HG03354 (cell line): Measurements from ENCODE around the gene RPTOR.
A peak's percentile ranks its signal among the peaks of the same experiment; 100 is the strongest.

ENCODE experiments used
- ATAC-seq: cut with Tn5 transposase; IDR thresholded peaks from one replicate; pipeline ENCODE4 v1.9.1; 2021; ENCODE audit warnings: mild to moderate bottlenecking; ENCODE audit not compliant: unreplicated experiment, poor library complexity, severe bottlenecking

The RPTOR gene

DNA sequence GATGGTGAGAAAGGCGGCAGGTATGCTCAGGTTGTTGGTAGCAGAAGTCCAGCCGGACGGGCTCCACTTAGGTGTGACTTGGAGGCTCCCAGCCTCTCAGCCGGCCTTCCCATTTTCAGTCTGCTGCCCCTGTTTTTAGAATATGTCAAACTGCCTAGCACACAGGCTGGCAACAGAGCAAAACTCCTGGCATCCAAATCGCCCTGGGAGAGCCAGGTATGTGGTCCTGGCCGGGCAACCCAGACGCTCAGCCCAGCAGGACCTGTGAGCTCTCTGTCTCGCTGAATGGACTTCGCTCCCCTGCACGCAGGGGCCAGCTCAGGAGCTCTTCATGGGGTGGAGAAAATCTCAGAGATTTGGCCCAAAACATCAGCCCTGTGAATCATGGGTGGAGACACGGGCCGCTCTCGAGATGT, 299.1 kb downstream of the RPTOR start:
- ATAC-seq, result no peak

DNA sequence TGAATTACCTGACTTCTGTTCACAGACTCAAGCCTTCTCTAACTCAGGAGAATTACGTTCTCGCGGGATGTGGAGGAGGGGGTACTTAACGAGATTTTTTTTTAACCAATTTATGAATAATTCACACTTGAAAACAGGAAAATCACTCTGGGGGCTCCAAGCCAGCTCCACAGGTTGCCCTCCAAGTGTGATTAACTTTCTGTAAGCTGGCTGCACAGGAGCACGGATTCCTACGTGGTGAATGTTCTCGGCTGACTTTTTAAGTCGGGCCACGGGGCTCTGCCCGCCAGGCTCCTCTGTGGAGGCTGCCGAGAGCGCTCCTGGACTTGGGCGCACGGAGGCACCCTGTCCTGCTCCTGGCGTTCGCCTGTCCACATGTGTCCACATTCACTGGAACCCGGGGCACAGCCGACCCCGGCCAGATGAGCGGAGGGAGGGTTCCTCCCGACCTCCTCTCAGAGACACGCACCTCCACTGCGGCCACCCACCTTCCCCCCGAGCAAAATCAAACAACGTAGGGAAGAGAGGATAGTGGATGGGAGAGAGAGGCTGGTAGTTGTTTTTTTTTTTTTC, 299.9 kb downstream of the RPTOR start:
- ATAC-seq, result no peak

DNA sequence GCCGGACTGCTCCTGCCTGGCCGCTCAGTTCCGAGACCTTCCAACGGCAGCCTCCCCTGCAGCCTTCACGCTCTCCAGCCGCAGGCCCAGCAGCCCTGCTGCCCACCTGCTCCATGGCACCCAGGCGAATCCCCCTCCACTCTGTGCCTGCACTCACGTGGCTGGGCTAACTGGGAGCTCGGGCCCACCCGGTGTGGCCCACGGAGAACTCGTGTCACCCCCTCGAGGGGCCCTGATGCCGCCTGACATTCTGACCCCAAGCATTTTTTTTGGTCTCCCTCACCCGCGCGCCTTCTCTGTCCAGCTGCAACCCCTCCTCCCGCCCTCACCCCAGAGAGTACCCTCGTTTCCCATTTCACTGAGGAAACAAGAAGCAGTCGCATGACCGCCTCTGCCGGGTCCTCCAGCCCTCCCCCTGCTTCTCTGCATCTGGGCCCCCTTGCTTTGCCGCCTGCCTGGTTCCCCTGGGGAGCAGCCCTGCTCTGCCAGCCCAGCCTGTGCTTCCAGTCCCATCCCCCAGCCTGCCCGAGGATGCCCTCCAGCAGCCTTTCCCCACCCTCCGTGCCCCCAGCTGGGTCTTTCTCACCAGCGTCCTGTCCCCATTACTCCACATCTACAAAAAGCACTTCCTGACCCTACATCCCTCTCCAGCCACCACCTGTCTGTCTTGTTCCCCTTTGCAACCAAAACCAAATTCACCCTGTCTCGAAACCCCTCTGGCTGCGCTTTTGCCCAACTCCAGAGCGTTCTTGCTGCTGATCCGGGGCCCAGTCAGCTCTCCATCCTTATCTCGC, 300.6 kb downstream of the RPTOR start:
- ATAC-seq, result no peak

DNA sequence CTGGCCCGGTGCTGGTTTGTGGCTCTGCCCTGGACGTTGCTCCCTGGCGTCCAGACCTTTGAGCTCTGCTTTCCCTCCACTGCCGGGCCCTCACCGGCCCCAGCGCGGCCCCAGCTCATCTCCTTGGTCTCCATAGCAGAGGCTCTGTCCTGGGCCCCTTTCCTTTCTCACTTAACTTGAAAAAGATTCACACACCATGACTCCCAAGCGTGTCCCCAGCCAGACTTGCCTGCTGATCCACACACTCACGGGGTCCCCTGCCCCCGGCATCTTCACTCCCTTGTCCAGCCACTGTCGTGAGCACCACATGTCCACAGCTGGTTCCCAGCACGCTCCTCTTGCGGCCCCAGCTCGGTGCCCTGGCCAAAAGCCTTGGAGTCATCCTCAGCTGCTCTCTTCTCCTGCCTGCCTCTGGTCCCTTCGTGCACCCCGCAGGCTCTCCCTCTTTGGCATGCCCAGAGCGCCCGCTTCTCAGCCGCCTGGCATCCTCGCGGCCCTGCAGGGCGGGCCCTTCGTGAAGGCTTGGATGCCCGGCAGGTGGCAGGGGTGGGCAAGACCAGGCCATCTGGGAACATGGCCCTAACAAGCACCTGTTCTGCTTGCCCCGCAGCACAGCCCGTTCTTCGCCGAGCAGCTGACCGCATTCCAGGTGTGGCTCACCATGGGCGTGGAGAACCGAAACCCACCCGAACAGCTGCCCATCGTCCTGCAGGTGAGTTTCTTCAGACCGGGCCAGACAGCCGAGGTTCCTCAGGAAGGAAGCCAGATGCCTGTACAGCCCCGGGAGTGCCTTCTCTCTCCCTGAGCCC, 301.4 kb downstream of the RPTOR start:
- no peak for ATAC-seq

DNA sequence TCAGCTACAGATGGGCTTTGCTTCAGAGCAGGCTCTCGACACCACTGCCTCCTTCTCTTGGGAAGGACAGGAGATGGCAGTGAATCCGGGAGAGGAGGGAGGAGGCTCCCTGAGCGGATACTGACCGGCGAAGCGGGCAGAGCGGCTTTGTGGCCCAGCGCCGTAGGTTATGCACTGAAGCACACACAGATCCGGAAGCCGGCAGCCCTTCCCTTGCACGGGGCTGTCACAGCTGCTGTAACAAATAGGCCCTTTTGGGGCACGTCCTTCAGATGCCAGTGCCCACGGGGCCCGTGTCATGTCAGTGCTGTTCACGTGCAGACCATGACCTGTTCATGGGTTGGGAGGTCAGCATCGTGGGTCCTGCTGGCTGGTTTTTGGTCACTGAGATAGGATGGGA, 302.3 kb downstream of the RPTOR start:
- ATAC-seq, result no peak

DNA sequence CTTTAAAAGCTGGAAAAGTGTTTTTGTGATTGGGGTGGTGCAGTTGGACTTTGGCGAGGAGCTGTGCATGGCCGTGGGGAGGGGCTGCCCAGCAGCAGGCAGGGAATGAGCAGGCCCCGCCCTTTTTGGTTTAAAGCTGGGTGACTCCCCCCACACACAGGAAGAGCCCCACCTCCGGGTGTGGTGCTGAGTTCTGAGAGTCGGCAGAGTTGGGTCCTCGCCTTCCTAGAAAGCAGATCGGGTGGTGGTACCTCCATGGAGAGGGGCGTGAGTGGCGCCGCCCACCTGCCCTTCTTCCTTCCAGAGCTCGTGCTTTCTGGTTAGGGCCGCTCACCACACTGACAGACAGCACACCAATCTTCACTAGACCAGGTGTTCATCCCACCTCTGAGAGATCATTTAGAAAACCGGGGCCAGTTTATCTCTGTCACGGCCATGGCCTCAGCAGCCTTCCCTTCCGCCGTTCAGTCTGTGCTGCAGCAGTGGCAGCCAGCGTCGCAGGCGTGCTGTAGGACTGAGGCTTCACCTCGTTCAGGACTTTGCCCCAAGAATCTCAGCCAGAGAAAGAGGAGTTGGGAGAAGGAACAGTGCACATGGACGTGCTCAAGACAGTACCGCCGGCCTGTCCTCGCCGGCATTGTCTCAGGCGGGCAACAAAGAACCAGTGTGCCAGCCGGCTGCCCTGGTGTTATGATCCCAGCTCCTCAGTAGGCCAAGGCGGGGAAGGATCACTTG, 303.0 kb downstream of the RPTOR start:
- ATAC-seq, result no peak

DNA sequence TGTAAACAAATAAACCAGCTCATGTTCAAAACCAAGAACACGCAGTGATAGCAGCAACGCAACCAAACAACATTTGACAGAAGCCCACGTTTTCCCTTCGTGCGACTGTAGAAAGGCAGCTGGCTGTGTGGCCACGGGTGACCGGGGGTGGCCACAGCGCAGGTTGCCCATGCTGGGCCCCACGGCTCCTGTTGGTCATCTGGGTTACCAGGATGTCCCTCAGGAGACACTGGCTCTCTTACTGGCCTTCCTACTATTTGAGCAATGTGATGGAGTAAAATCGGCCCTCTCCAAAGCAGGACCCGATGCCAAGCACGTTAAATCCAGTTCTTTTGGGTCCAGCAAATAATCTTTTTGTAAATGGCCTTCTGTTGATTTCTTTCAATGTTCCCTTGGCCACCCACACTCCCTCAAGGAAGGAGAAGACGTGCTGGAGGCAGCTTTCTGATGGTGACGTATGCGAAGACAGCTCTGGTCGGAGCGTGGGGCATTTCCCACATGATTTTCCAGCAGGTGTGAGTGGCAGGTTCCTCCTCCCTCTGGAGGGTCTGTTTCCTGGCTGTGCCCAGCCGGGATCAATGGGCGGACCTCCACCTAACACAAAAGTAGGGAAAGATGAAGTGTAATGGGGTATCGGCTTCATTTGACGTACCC, 303.9 kb downstream of the RPTOR start:
- ATAC-seq, result no peak

DNA sequence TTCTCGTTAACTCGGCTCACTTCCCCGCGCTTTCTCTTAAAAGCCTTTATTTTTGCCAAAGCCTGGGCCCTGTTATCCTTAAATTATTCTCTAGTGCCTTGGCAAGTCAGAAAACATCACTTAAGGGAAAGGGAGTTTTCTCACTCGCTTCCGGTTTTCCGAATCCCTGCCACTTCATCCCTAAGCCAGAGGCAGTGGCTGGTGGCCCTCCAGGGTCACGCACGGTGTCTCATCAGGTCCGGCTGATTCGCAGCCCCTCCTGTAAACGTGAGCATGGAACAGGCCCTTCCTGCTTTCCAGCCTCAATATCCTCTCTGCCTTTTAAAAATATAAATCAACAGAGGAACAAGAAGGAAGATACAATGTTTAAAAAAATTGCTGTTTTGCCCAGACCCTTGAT, 304.5 kb downstream of the RPTOR start:
- ATAC-seq, result no peak

DNA sequence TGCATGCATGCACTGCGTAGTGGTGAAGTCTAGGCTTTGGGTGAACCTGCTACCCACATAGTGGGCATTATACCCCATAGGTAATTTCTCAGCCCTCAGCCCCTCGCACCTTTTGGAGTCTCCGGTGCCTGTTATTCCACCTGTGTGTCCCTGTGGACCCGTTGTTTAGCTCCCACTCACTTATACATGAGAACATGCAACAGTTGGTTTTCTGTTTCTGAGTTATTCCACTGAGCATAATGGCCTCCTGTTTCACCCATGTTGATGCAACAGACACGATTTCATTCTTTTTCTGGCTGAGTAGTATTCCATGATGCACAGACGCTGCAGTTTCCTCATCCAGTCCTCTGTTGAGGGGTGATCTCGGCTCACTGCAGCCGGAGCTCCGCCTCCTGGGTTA, 305.5 kb downstream of the RPTOR start:
- no peak for ATAC-seq

DNA sequence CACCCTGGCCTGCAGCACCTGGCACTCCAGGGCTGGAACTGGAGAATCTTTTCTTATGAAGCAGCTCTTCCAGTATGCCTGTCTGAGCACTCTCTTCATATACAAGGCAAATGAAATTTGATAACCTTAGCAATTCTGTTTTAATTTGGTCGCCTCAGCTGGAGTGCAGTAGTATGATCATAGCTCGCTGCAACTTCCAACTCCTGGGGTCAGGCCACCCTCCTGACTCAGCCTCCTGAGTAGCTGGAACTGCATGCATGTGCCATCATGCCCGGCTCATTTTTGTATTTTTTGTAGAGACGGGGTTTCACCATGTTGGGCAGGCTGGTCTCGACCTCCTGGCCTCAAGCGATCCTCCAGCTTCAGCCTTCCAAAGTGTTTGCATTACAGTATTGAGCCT, 306.2 kb downstream of the RPTOR start:
- ATAC-seq, result no peak

DNA sequence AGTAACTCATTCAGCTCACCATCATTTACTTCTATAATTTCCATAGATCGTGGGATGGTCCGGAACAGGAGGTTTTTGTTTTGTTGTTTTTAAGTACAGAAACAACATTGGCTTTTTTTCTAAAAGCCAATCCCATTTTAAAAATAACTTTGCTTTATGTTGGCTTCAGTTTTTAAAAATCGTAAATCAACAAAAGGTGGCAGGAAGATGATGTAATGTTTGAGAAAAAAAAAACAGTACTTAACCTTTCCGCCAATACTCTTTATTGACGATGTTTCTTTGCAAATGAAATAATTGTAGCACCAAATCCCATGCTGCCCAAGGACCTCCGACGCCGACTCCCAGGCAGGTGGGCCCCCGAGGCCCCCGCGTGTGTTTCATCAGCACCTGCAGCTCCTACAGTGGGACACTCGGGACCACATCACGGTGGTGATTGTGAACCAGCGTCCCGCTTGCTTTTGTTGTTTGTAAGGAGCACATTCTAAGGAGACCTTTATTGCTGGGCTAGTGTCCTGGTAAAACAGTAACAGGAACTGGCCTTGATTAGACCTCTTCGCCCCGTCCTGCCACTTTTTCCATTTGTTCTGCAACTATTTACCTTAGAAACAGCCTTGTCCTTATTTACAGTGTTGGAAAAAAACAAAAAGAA, 306.8 kb downstream of the RPTOR start:
- no peak for ATAC-seq

DNA sequence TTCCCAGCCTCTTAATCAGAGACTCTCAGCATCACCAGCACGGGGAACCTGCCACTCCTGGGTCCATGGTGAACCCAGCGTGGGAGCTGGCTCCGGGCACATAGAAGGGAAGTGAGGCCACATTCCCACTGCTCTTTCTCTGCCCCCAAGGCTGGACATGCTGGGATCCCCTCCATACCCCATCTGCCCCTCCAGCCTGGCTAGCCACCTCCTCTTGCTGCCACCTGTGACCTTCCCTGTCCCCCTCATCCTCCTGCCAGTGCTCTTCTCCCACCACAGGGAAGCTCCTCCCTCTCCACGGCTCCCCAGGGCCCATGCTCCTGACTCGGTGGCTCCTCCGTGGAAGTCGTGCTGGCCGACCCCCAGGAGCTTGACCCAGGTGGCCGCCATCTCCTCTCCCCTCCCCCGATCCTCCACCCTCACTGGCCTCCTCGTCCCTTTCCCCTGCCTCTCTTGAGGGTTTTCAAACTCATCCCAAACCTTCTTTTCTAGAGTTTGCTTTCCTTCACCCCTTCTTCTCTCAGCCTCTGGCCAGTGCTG, 307.9 kb downstream of the RPTOR start:
- ATAC-seq, result no peak

DNA sequence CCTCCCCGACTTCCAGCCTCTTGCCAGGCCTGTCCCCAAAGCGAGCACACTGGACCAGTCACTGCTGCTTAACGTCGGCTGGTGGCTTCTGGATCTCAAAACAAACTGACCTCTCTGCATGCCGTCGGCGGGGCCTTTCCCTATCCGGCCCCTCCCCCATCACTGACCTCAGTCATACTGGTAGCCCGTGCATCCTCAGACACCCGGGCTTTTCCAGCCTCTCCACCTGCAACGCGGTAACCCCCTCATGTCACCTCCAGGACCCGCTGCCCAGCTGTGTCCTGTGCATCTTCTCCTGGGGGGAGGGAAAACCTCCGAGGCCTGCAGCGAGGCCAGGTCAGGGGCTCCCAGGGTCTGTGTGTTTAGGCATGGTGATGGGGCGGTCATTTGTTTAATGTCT, 308.4 kb downstream of the RPTOR start:
- no peak for ATAC-seq

DNA sequence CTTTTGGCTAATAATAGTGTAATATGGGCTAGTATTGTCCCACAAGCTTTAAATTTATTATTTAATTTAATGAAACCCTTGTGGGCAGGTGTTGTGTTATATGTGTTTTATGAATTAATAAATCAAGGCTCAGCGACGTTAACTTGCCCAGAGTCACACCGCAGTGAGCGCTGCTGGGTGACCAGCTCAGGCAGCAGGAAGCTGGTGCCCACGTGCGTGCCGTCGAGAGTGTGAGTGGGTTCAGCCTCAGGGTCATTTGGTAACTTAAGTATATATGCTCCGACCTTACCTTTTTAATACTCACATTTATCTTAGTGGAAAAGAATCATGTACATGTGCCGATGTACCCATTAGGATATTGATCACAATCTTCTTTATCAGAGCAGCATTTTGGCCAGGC, 309.6 kb downstream of the RPTOR start:
- no peak for ATAC-seq

DNA sequence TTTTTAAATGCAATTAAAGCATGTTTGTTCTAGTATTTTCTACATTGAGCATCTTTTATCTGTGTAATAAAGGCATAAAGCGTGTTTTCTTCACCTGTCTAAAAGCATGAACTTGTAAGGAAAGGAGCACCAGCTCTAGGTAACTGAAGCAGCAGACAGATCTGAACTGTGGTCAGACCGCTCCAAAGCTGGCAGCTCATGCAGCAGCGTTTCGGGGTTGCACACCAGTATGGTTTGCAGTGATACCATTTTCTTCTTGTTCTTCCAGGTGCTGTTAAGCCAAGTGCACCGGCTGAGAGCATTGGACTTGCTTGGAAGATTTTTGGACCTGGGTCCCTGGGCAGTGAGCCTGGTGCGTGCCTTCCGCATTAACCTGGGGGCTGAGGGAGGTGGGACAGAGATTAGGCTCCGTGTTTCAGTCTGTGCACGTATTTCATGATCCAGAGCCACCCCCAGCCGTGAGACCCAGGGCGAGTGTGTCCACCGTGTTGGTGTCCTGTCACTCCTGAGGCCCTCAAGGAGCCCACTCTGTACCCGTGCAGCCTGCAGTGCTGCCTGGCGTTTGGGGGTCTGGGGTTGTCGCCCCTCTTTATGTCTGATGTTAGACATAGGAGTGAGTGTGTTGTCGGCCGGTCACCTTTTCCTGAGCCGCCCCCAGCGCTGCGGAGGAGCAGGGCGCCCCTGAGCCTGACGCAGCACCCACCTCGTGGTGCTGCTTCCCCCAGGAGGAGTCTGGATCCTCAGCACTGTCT, 310.7 kb downstream of the RPTOR start:
- no peak for ATAC-seq

DNA sequence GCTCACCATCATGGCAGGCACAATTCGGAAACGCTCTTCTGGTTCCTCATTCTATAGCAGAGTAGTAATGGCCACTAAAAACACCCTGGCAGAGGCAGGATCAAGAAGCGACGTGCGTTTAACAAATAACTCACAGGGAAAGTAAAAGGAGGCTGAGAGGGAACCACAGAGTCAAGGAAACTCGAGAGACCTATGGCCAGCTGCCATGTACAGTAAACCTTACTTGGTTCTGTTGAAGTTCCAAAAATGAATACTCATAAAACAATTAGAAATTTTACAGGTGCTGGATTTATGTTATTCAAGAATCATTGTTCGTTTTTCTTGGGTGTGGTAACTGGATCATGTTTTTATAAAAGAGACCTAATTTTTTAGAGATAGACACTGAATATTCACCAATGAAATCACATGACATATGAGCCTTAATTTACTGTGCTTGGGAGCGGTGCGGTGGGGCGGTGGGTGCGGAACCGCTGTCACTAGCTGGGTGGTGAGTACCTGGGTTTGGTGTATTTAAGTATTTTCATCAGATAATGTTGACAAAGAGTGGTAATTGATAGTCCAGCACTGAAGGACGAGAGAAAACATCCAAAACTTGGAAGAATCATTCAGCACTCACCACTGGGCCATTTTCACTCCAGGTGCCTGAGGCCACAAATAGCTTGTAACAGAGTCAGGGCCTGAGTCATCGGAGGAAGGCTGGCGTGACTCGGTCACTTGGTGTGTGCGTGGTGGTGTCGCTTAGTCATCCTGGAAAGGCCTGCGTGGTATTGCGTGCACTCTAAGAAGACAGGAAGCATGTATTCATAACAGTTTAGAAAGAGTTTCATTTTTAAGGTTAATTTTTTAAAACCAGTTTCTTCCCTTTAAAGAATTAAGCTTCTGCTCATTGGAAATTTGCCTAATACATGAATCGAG, 311.6 kb downstream of the RPTOR start:
- ATAC-seq, result peak; percentile 84
